GM18526 (cell line): ENCODE data around the gene EPHA6.

Experiments used
- POLR2A ChIP-seq: IDR thresholded peaks from 3 replicates; pipeline ENCODE4 v1.6.1; 2011; ENCODE audit not compliant: insufficient read length; ENCODE audit errors: extremely low read depth

EPHA6 gene

GRCh38 chr3:96860882-96861281, 46.5 kb downstream of the EPHA6 start:
- no peak for TF ChIP-seq POLR2A

GRCh38 chr3:96863129-96863740, 48.8 kb downstream of the EPHA6 start:
- TF ChIP-seq POLR2A: no peak

- no peak for TF ChIP-seq POLR2A
These were observed 51.2 kb downstream of the EPHA6 start for GRCh38 chr3:96865605-96866004.

- TF ChIP-seq POLR2A: no peak
These were observed 54.9 kb downstream of the EPHA6 start for GRCh38 chr3:96869316-96869715.

- TF ChIP-seq POLR2A: no peak
These were observed 63.1 kb downstream of the EPHA6 start for GRCh38 chr3:96877510-96877909.

- TF ChIP-seq POLR2A: no peak
These were observed 85.6 kb downstream of the EPHA6 start for GRCh38 chr3:96900031-96900430.

- no peak for TF ChIP-seq POLR2A
These were observed 86.2 kb downstream of the EPHA6 start for GRCh38 chr3:96900566-96900965.

GRCh38 chr3:96915445-96915844, 101.1 kb downstream of the EPHA6 start:
- TF ChIP-seq POLR2A: no peak

- TF ChIP-seq POLR2A: no peak
These were observed 116.9 kb downstream of the EPHA6 start for GRCh38 chr3:96931119-96931862.

GRCh38 chr3:96958856-96959255, 144.5 kb downstream of the EPHA6 start:
- TF ChIP-seq POLR2A: no peak

- no peak for TF ChIP-seq POLR2A
These were observed 145.1 kb downstream of the EPHA6 start for GRCh38 chr3:96959474-96959873.

- TF ChIP-seq POLR2A: no peak
These were observed 145.7 kb downstream of the EPHA6 start for GRCh38 chr3:96959901-96960641.

GRCh38 chr3:96960661-96961330, 146.4 kb downstream of the EPHA6 start:
- no peak for TF ChIP-seq POLR2A

GRCh38 chr3:96961576-96961975, 147.2 kb downstream of the EPHA6 start:
- no peak for TF ChIP-seq POLR2A

- no peak for TF ChIP-seq POLR2A
These were observed 152.0 kb downstream of the EPHA6 start for GRCh38 chr3:96966181-96966929.
